Heart left ventricle (tissue), 13 donors: ENCODE measurements around the gene SPTY2D1.
"Not testable (repeated sequence)": the region's sequence is repeated elsewhere in the genome, so short reads cannot be mapped to it uniquely, and the experiment has no call there.

ENCODE experiments used
- CTCF ChIP-seq, 12 donors: fragments of 200-600 bp; sonication (generic) in 4 of 12; IDR thresholded peaks; one replicate each; pipeline versions ENCODE4 v1.5.0 to v1.8.0; 2018 to 2022; ENCODE audit warnings: antibody characterized with exemption in 12 of 12, mild to moderate bottlenecking in 5 of 12
- POLR2A ChIP-seq, 2 donors: fragments of 450-650 bp; IDR thresholded peaks; one replicate each; pipeline ENCODE4 v1.6.1; 2017; ENCODE audit warnings: antibody characterized with exemption in 2 of 2, mild to moderate bottlenecking in 2 of 2, moderate library complexity in 2 of 2
- donor health status: ischemic (EF 13 %, LVEDD 7.1; RV severe dilation, severe dysfunction).
- donor health status: DM: no; HTN: yes; CAD: no.
- donor health status: DM: no; HTN: no; CAD: no.
- donor health status: ischemic (EF 25% LVEDD 6.9; RV normal size, moderate dysfunction).
- donor health status: ischemic (EF 25% LVEDD 5.7; RV mildly dilated, moderate dysfunction).
- donor health status: ischemic (EF 35%, LVEDD 5.7; RV mildly dilated, moderate dysfunction).
- donor health status: nonischemic (EF 11% LVEDD 7.7; RV severe dilation, severe dysfunction).
- donor health status: DM: yes; HTN: yes; CAD: no.
- donor health status: PGD.
- donor health status: ischemic (EF 29% LVEDD 5.4; RV normal size, mild dysfunction).
- donor health status: nonischemic (EF 23%, LVEDD 6.1; RV moderate dilation, normal function).

GRCh38 chr11:18643034-18643433 is 8.9 kb upstream of the SPTY2D1 start:
- not testable (repeated sequence) for TF ChIP-seq CTCF, POLR2A (IDR thresholded peaks at IDR 0.05)
